Activated CD8-positive, alpha-beta memory T cell treated with anti-CD3 and anti-CD28 coated beads for 24 hours (primary cell): Measurements from ENCODE around the gene PKNOX1.
"Not testable (repeated sequence)": the region's sequence is repeated elsewhere in the genome, so short reads cannot be mapped to it uniquely, and the experiment has no call there.

Experiments
- DNase-seq: peaks from one replicate; pipeline ENCODE4 v3.0.0-alpha.2; 2020

PKNOX1 gene

DNA sequence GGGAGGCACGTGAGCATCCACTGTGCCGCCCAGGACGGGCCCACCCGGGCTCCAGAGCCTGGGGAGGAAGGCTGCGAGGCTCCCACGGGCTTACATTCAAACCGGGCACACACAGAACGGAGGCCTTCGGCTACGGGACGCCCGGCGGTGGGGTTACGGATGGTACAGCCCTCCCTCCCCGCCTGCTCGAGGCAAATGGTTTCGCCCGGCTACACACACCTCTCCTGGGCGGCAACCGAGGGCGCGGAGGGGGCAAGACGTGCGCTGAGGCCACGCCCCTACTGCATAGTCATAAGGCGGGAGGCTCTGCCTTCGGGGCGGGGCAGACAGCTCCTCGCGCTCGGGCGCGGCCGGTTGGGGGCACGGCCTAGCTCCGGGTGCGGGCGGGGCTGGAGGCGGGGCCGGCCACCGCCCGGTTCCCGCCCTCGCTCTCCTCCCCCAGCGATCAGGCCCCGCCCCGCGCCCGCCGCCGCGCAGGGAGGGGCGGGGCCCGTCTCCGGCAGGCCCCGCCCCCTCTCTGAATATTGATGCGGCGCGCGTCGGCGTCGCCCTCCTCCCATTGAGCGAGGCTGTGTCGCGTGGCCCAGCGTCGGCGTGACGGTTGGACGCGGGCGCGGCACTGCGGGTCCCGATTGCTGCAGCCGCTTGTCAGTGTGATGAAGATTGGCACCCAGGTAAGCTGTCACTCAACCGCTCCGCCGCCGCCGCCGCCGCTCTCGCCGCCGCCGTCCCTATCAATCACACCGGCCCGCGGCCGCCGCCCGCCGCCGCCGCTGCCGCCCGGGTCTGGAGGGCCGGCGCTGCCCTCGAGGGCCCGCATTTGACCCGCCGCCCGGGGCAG, at the start of gene PKNOX1:
TSS of gene PKNOX1 (plus strand) at position 572 of the 841 bp plus-strand sequence. CDS start 29,820 bp downstream, outside the sequence.
- DNase-seq: peak; percentile 99

GRCh38 chr21:42925114-42925926, 49.0 kb upstream of the PKNOX1 start, which contains the start of gene ERVH48-1:
TSS of gene ERVH48-1 (minus strand) at chr21:42925630. CDS start at chr21:42919006, 6,624 bp downstream.
- no peak for DNase-seq

GRCh38 chr21:42927474-42928200, 46.7 kb upstream of the PKNOX1 start:
- not testable (repeated sequence) for DNase-seq

DNA sequence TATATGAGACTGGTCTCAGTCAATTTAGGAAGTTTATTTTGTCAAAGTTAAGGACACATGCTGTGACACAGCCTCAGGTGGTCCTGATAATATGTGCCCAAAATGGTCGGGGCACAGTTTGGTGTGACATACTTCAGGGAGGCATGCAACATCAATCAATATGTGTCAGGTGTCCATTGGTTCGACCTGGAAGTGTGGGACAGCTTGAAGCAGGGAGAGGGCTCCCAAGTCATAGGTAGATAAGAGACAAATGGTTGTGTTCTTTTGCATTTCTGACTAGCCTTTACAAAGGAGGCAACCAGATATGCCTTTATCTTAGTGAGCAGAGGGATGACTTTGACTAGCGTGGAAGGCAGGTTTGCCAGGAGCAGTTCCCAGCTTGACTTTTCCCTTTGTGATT, 44.4 kb upstream of the PKNOX1 start:
- DNase-seq: no peak

GRCh38 chr21:42931560-42932235, 42.7 kb upstream of the PKNOX1 start:
- DNase-seq: no peak

DNA sequence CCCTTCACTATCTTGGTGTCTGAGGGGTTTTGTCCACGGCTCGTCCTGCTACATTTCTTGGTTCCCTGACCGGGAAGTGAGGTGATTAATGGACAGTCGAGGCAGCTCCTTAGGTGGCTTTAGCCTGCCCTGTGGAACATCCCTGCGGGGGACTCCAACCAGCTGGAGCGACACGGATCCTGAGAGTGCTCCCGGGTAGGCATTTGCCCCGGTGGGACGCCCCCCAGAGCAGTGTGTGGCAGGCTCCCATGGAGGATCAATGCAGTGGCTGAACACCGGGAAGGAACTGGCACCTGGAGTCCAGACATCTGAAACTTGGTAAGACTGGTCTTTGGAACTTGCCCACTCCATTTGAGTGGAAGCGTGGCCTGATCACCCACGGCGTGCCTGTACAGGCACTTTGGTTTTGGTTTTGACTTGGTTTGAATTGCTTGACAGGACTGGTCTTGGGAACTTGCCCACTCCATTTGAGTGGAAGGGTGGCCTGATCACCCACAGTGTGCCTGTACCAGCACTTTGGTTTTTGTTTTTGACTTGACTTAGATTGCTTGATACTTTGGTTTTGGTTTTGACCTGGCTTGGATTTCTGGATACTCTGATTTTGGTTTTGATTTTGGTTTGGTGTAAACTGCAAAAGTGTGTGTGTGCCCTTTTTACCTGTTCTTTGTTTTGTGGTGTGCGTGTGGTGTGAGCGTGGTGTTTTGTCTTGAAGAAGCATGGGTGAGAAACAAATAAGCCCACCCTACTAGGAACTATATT, 41.8 kb upstream of the PKNOX1 start:
- not testable (repeated sequence) for DNase-seq

GRCh38 chr21:42933137-42933970, 41.0 kb upstream of the PKNOX1 start:
- DNase-seq: not testable (repeated sequence)

DNA sequence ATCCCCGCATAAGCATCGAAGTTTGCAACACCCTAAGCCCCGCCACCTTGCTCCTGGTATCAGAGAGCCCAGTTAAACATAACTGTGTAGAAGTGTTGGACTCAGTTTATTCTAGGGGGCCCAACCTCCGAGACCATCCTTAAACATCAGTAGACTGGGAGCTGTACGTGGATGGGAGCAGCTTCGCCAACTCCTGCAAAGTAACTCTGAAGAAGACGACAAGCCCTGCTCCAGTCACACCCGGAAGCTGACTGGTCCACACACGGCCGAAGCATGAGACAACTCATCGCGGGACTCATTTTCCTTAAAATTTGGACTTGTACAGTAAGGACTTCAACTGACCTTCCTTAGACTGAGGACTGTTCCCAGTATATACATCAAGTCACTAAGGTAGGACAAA, 40.4 kb upstream of the PKNOX1 start:
- not testable (repeated sequence) for DNase-seq

DNA sequence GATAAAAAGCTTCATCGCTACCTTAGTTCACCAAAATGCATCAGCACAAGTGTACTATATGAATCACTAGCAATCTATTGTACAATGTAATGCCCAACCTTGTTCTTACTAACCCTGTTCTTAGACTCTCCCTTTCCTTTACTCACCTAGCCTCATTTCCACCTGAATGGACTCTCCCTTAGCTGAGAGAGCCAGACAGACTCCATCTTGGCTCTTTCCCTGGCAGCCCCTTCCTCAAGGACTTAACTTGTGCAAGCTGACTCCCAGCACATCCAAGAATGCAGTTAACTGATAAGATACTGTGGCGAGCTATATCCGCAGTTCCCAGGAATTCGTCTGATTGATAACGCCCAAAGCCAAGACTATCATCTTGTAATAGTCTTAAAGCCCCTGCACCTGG, 38.0 kb upstream of the PKNOX1 start:
- DNase-seq: not testable (repeated sequence)

GRCh38 chr21:42937034-42937940, 37.1 kb upstream of the PKNOX1 start:
- DNase-seq: not testable (repeated sequence)

GRCh38 chr21:42937960-42938605, 36.3 kb upstream of the PKNOX1 start:
- DNase-seq: no peak

- DNase-seq: not testable (repeated sequence)
Measured at GRCh38 chr21:42938606-42938995, 35.8 kb upstream of the PKNOX1 start.

GRCh38 chr21:42939582-42940413, 34.6 kb upstream of the PKNOX1 start:
- no peak for DNase-seq

- DNase-seq: no peak
Measured at GRCh38 chr21:42941696-42942085, 32.7 kb upstream of the PKNOX1 start.

DNA sequence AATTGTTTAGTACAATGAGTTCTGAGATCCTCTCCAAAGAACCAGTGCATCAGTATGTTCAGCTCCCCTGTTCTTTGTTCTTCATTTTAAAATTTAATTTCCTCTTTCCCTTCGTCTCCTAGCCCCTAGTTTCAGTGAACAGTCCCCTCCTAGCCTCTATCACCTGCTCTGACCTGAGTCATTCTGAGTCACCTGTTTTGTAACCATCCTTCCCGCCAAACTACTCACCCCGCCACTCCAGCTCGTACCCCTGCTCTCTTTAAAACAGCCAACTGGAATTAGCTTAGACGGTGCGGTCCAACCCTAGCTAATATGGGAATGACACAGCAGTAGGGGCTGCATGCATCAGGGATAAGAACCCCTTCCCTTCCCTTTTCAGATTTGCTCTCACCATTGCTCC, 32.1 kb upstream of the PKNOX1 start:
- DNase-seq: no peak

DNA sequence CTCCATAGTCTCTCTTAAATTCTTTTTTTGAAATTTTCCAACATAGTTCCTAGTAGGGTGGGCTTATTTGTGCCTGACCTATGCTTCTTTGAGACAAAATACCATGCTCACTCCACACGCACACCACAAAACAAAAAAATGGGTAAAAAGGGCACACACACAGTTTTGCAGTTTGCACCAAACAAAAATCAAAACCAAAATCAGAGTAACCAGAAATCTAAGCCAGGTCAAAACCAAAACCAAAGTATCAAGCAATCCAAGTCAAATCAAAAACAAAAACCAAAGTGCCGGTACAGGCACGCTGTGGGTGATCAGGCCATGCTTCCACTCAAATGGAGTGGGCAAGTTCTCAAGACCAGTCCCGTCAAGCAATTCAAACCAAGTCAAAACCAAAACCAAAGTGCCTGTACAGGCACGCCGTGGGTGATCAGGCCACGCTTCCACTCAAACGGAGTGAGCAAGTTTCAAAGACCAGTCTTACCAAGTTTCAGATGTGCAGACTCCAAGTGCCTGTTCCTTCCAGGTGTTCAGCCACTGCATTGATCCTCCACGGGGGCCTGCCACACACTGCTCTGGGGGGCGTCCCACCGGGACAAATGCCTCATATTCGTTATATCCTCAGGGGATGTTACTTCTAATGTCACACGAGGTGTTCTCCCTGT, 25.1 kb upstream of the PKNOX1 start:
- DNase-seq: not testable (repeated sequence)

DNA sequence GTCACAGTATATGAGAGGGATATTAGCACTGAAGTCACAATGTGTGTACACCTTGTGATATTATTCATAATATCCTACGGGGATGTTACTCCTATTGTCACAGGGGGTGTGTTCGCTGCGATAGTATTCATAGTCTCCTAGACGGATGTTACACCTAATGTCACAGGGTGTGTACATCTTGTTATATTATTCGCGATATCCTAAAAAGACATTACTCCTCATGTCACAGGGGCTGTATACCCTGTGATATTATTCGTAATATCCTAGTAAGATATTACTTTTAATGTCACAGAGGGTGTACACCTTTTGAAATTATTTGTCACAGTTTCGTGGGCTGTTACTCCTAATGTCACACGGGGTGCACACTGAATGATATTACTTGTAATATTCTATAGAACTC, 23.2 kb upstream of the PKNOX1 start:
- DNase-seq: not testable (repeated sequence)
